ENCODE measurements around the gene ZNF750. TPM values are rescaled to one million over a fixed set of nuclear protein-coding genes. Genes with fewer than 3 reads are reported as not detected.
"Not testable (repeated sequence)": the region's sequence is repeated elsewhere in the genome, so short reads cannot be mapped to it uniquely, and the experiment has no call there.

The ZNF750 gene
- total RNA-seq, 2 donors from 2014 or later, result 7.0 to 10.3 TPM

GRCh38 chr17:82786427-82786826 lies 53.4 kb downstream of the ZNF750 start:
- intact Hi-C loops (cut with DNase I), result no loop called here
- H3K36me3 ChIP-seq, result no peaks in the 10 kb centered on the region
- no peaks in the 10 kb centered on the region for H3K27me3 ChIP-seq (replicated peaks; ENCODE audit: insufficient read depth)
- TF ChIP-seq CTCF (IDR thresholded peaks at IDR 0.05), result peak in 1 of 4 experiments; percentile 20
- TF ChIP-seq POLR2A (IDR thresholded peaks at IDR 0.05), result no peak
- no peaks in the 10 kb centered on the region for H3K9me3 ChIP-seq
- peak overlapping the region in 1 of 2 donors; percentile 45 for H3K27ac ChIP-seq
- no peak overlapping the region for H3K4me3 ChIP-seq
- DNase-seq (ENCODE audit: low spot score), result no peak
- H3K4me1 ChIP-seq (replicated peaks), result peaks cover 2% of the 10 kb centered on the region
- 84% methylated on average over 6 of the region's 10 CpGs for WGBS

- intact Hi-C loops (cut with DNase I); H3K4me3 ChIP-seq; H3K4me1 ChIP-seq (replicated peaks); H3K36me3 ChIP-seq; H3K9me3 ChIP-seq; H3K27ac ChIP-seq; DNase-seq (ENCODE audit: low spot score); H3K27me3 ChIP-seq (replicated peaks; ENCODE audit: insufficient read depth): not testable (repeated sequence)
- 94% methylated on average over 10 of the region's 16 CpGs for WGBS
Observed at GRCh38 chr17:82785581-82785980, 54.2 kb downstream of the ZNF750 start.

- Histone ChIP-seq H3K4me3 (no peak overlapping the region), H3K4me1 (replicated peaks) (peaks cover 2% of the 10 kb centered on the region), H3K36me3 (no peaks in the 10 kb centered on the region), H3K9me3 (no peaks in the 10 kb centered on the region), H3K27me3 (replicated peaks; ENCODE audit: insufficient read depth) (no peaks in the 10 kb centered on the region), H3K27ac (no peak overlapping the region)
- TF ChIP-seq POLR2AphosphoS5 (IDR thresholded peaks at IDR 0.05) (no peak), CTCF (IDR thresholded peaks at IDR 0.05) (no peak), POLR2A (IDR thresholded peaks at IDR 0.05) (no peak)
- no peak for DNase-seq (ENCODE audit: low spot score)
- 92% methylated on average over 18 of the region's 18 CpGs for WGBS
- intact Hi-C loops (cut with DNase I), result loop anchor here (5.0 kb wide), 1 partner anchor 134 kb away; no protein-coding TSS in a partner anchor
Observed at GRCh38 chr17:82783498-82783897, 56.3 kb downstream of the ZNF750 start.

GRCh38 chr17:82782657-82783207 lies 57.1 kb downstream of the ZNF750 start:
- Histone ChIP-seq H3K27ac (no peak overlapping the region), H3K4me1 (replicated peaks) (peaks cover 2% of the 10 kb centered on the region), H3K36me3 (no peaks in the 10 kb centered on the region), H3K27me3 (replicated peaks; ENCODE audit: insufficient read depth) (no peaks in the 10 kb centered on the region), H3K4me3 (no peak overlapping the region), H3K9me3 (no peaks in the 10 kb centered on the region)
- no peak for DNase-seq (ENCODE audit: low spot score)
- 84% methylated on average over 42 of the region's 42 CpGs for WGBS
- no peak for TF ChIP-seq POLR2AphosphoS5 (IDR thresholded peaks at IDR 0.05)
- no peak for TF ChIP-seq CTCF (IDR thresholded peaks at IDR 0.05)
- TF ChIP-seq POLR2A (IDR thresholded peaks at IDR 0.05), result no peak
- intact Hi-C loops (cut with DNase I), result loop anchor here (5.0 kb wide), 1 partner anchor 135 kb away; no protein-coding TSS in a partner anchor

GRCh38 chr17:82781894-82782274 lies 57.9 kb downstream of the ZNF750 start:
- peak; percentile 86 for DNase-seq (ENCODE audit: low spot score)
- Histone ChIP-seq H3K36me3 (no peaks in the 10 kb centered on the region), H3K9me3 (no peaks in the 10 kb centered on the region), H3K27me3 (replicated peaks; ENCODE audit: insufficient read depth) (no peaks in the 10 kb centered on the region), H3K27ac (peak overlapping the region; percentile 8 to 35), H3K4me3 (no peak overlapping the region), H3K4me1 (replicated peaks) (peaks cover under 1% of the 10 kb centered on the region)
- WGBS, result 16% methylated on average over 8 of the region's 8 CpGs
- intact Hi-C loops (cut with DNase I), result loop anchor here (5.0 kb wide), 1 partner anchor 135 kb away; no protein-coding TSS in a partner anchor
- peak; percentile 98 to 99 (median 99) for TF ChIP-seq CTCF (IDR thresholded peaks at IDR 0.05)
- TF ChIP-seq POLR2A (IDR thresholded peaks at IDR 0.05), result peak; percentile 37
- peak; percentile 82 for TF ChIP-seq POLR2AphosphoS5 (IDR thresholded peaks at IDR 0.05)
